Measurements from ENCODE around the gene RBP3. TPM values are rescaled to one million over a fixed set of nuclear protein-coding genes. Genes with fewer than 3 reads are reported as not detected.

RBP3 gene
- total RNA-seq, 1 donor from 2014 or later, result not detected

- H3K9me3 Mint-ChIP-seq, result no peaks in the 10 kb centered on the region
These were observed 703 bp downstream of the RBP3 start for GRCh38 chr10:47348661-47349470.

GRCh38 chr10:47349516-47349915 lies 1.4 kb downstream of the RBP3 start:
- Histone ChIP-seq H3K79me2 (ENCODE audit: low read depth) (no peaks in the 10 kb centered on the region), H3K27ac (no peak overlapping the region), H4K20me1 (ENCODE audit: low read depth) (no peaks in the 10 kb centered on the region), H3K9me3 (ENCODE audit: low read depth) (no peaks in the 10 kb centered on the region), H3K4me1 (no peaks in the 10 kb centered on the region), H2AFZ (replicated peaks) (no peak overlapping the region), H3K36me3 (no peaks in the 10 kb centered on the region), H3K4me2 (no peak overlapping the region), H3F3A (ENCODE audit: low read depth) (no peaks in the 10 kb centered on the region), H3K9ac (no peak overlapping the region), H3K4me3 (no peak overlapping the region), H3K27me3 (no peaks in the 10 kb centered on the region)
- H3K36me3 Mint-ChIP-seq, result no peaks in the 10 kb centered on the region
- no peak for DNase-seq (ENCODE audit: low spot score)
- peaks cover 12% of the 10 kb centered on the region for H3K27me3 Mint-ChIP-seq (ENCODE audit: insufficient read depth, low read depth)
- H3K9me3 Mint-ChIP-seq, result no peaks in the 10 kb centered on the region
- peaks cover 4% of the 10 kb centered on the region for H3K4me1 Mint-ChIP-seq
- no peak overlapping the region for H3K27ac Mint-ChIP-seq
- TF ChIP-seq, protein P1, sequence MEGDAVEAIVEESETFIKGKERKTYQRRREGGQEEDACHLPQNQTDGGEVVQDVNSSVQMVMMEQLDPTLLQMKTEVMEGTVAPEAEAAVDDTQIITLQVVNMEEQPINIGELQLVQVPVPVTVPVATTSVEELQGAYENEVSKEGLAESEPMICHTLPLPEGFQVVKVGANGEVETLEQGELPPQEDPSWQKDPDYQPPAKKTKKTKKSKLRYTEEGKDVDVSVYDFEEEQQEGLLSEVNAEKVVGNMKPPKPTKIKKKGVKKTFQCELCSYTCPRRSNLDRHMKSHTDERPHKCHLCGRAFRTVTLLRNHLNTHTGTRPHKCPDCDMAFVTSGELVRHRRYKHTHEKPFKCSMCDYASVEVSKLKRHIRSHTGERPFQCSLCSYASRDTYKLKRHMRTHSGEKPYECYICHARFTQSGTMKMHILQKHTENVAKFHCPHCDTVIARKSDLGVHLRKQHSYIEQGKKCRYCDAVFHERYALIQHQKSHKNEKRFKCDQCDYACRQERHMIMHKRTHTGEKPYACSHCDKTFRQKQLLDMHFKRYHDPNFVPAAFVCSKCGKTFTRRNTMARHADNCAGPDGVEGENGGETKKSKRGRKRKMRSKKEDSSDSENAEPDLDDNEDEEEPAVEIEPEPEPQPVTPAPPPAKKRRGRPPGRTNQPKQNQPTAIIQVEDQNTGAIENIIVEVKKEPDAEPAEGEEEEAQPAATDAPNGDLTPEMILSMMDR (IDR thresholded peaks at IDR 0.05), result no peak
- TF ChIP-seq EZH2phosphoT487 (IDR thresholded peaks at IDR 0.05) (no peak), EZH2 (IDR thresholded peaks at IDR 0.05) (no peak)
- H3K4me3 Mint-ChIP-seq, result no peak overlapping the region

More at GRCh38 chr10:47348661-47349470, 703 bp downstream of the RBP3 start:
- H3K4me1 ChIP-seq, result no peaks in the 10 kb centered on the region
- Mint-ChIP-seq H3K27ac (no peak overlapping the region), H3K4me3 (no peak overlapping the region), H3K4me1 (peaks cover 4% of the 10 kb centered on the region), H3K36me3 (no peaks in the 10 kb centered on the region), H3K27me3 (ENCODE audit: insufficient read depth, low read depth) (peaks cover 12% of the 10 kb centered on the region)
- no peak for DNase-seq (ENCODE audit: low spot score)
- H3K27me3 ChIP-seq, result no peaks in the 10 kb centered on the region
- no peaks in the 10 kb centered on the region for H3F3A ChIP-seq (ENCODE audit: low read depth)
- H3K9ac ChIP-seq, result no peak overlapping the region
- H3K36me3 ChIP-seq, result no peaks in the 10 kb centered on the region
- no peaks in the 10 kb centered on the region for H4K20me1 ChIP-seq (ENCODE audit: low read depth)
- H3K4me2 ChIP-seq, result no peak overlapping the region
- no peak overlapping the region for H2AFZ ChIP-seq (replicated peaks)
- H3K27ac ChIP-seq, result no peak overlapping the region
- TF ChIP-seq, protein P1 (IDR thresholded peaks at IDR 0.05), result no peak
- no peak for TF ChIP-seq EZH2phosphoT487 (IDR thresholded peaks at IDR 0.05)
- no peak for TF ChIP-seq EZH2 (IDR thresholded peaks at IDR 0.05)
- H3K79me2 ChIP-seq (ENCODE audit: low read depth), result no peaks in the 10 kb centered on the region
- no peak overlapping the region for H3K4me3 ChIP-seq
- no peaks in the 10 kb centered on the region for H3K9me3 ChIP-seq (ENCODE audit: low read depth)

DNA sequence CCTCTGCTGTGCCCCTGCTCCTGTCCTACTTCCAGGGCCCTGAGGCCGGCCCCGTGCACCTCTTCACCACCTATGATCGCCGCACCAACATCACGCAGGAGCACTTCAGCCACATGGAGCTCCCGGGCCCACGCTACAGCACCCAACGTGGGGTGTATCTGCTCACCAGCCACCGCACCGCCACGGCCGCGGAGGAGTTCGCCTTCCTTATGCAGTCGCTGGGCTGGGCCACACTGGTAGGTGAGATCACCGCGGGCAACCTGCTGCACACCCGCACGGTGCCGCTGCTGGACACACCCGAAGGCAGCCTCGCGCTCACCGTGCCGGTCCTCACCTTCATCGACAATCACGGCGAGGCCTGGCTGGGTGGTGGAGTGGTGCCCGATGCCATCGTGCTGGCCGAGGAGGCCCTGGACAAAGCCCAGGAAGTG lies 1.8 kb downstream of the RBP3 start:
- Mint-ChIP-seq H3K27ac (no peak overlapping the region), H3K9me3 (no peaks in the 10 kb centered on the region), H3K36me3 (no peaks in the 10 kb centered on the region), H3K4me1 (peaks cover 4% of the 10 kb centered on the region), H3K4me3 (no peak overlapping the region), H3K27me3 (ENCODE audit: insufficient read depth, low read depth) (peaks cover 9% of the 10 kb centered on the region)
- Histone ChIP-seq H3K4me1 (no peaks in the 10 kb centered on the region), H3K36me3 (no peaks in the 10 kb centered on the region), H3F3A (ENCODE audit: low read depth) (no peaks in the 10 kb centered on the region), H2AFZ (replicated peaks) (no peak overlapping the region), H3K4me3 (no peak overlapping the region), H3K27ac (no peak overlapping the region), H3K9ac (no peak overlapping the region), H3K79me2 (ENCODE audit: low read depth) (no peaks in the 10 kb centered on the region), H4K20me1 (ENCODE audit: low read depth) (no peaks in the 10 kb centered on the region), H3K4me2 (no peak overlapping the region), H3K27me3 (no peaks in the 10 kb centered on the region), H3K9me3 (ENCODE audit: low read depth) (no peaks in the 10 kb centered on the region)
- no peak for DNase-seq (ENCODE audit: low spot score)
- TF ChIP-seq, protein P1 (IDR thresholded peaks at IDR 0.05), result no peak
- TF ChIP-seq EZH2phosphoT487 (IDR thresholded peaks at IDR 0.05) (no peak), EZH2 (IDR thresholded peaks at IDR 0.05) (no peak)
